GM21619 (cell line): ENCODE data around the gene ZNF264.
"Not testable (repeated sequence)": the region's sequence is repeated elsewhere in the genome, so short reads cannot be mapped to it uniquely, and the experiment has no call there.

Source experiments
- ATAC-seq: cut with Tn5 transposase; IDR thresholded peaks from one replicate; pipeline ENCODE4 v1.9.1; 2021; ENCODE audit not compliant: unreplicated experiment

The ZNF264 gene

DNA sequence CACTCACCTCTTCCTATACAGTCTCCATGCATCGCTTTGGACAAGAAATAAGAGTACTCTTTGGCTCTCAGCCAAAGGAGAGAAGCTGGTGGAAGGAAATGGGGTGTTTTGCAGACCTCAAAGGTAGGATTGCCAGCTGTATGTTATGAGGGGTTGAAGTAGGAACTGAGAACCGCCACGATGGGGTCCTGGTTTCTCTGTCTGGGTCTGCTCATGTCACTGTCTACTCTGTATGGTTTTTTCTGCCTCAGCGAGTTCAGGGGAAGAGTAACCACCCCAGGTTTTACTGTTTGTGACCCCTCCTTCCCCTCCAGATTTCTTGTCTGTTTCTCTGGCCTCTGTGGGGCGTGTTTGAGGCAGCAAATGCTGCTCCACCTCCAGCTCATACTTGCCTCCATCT lies 53.2 kb downstream of the ZNF264 start:
- no peak for ATAC-seq

DNA sequence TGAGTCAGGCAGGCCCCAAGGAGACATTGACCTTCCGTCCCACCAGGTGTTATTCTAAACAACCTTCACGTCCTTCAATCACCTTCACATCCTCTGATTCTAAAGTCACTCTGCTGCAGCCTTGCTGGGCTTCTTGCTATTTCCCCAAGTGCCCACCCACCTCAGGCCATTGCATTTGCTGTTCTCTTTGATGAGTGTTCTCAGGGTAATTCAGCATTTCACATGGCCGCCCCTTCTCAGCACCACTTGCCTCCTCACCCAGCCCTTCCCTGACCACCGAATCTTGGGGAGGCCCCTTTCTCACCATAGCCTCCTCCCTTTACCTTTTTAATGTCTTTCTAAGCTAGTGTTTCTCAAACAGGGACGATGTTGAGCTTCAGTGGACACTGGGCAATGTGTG lies 53.8 kb downstream of the ZNF264 start:
- no peak for ATAC-seq

DNA sequence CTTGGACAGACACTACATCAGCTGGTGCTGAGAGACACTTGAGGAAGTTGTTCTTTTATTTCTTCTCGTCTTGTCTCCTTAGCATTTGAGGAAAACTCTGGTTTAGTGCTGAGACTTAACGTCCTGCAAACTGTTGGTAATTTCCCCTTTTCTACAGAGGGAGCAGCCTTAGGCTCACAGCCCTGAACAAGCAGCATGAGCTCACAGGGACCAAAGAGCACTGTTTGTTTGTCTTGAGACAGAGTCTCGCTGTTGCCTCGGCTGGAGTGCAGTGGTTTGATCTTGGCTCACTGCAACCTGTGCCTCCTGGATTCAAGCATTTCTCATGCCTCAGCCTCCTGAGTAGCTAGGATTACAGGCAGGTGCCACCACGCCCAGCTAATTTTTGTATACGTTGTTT lies 54.7 kb downstream of the ZNF264 start:
- ATAC-seq: no peak

DNA sequence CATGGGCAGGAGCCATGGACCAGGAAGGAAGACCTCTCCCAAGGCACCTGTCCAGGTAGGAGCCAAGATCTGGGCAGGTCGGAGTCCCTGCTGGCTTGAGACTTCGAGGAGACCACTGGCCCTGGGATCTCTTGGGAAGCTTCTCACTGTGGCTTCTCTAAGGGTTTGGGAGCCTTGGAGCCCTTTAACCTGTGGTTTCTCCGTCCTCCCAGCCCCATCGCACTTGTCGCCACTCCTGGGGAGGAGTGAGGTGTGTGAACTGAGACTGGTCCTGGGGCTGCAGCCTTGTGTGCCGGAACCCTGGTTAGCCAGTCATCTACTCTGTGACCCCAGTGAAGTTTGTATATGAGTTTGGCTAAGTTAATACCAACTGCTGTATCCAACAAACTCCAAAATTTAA lies 57.3 kb downstream of the ZNF264 start:
- no peak for ATAC-seq

DNA sequence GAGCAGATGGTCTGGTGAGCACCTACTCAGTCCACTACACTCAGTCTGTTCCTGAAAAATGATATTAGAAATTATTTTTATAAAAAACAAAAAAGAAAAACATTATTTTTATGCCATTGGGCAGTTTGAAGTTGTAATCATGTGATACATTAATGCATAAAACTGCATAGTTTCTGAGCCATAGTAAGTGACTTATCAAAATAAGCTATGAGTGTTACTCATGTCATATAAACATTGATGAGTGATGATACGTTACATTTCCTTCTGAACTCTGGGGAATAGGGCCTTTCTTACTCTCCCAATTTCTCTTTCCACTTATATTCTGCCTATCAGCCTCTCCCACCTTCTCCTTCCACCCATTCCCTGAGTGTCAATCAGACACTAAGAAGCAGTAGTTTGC lies 58.0 kb downstream of the ZNF264 start:
- no peak for ATAC-seq

DNA sequence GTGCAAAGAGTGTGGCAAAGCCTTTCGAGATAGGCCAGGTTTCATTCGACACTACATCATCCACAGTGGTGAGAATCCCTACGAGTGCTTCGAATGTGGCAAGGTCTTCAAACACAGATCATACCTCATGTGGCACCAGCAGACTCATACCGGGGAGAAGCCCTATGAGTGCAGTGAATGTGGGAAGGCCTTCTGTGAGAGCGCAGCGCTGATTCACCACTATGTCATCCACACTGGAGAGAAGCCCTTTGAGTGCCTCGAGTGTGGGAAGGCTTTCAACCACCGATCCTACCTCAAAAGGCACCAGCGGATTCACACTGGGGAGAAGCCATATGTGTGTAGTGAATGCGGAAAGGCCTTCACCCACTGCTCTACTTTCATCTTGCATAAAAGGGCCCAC lies 62.5 kb downstream of the ZNF264 start:
- ATAC-seq: not testable (repeated sequence)

DNA sequence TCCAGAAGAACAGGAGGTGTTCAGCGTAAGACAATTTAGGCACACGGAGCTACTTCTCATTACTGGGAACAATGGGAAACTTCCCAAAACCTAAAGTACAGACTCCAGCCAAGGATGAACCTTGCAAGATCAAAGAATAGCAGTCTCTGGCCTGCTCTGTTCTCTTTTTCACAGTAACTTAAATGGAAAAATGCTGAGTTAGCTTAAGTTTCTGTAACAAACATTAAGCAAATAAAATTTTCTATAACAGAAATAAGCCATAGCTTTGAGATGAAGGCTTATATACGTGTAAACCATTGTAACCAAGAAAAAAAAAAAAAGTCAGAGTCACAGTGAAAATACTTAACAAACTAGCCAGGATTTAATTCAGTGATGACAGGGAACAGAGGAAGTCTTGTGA lies 70.7 kb downstream of the ZNF264 start:
- ATAC-seq: no peak

DNA sequence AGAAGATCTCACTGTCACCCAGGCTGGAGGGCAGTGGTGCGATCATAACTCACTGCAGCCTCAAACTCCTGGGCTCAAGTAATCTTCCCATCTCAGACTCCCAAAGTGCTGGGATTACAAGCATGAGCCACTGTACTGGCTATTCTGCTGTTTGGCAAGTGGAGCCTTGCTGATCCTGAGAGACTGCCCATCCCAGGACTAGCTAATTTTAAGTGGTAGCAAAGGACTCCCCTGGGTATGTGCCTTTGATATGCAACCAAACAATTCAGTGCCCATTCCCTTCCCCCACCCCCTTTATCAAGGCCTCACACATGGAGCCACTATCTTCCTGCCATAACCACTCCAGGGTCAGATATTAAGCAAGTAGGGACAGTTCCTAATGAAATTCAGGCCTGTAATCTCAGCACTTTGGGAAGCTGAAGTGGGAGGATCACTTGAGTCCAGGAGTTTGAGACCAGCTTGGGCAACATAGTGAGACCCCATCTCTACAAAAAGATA lies 72.0 kb downstream of the ZNF264 start:
- no peak for ATAC-seq

DNA sequence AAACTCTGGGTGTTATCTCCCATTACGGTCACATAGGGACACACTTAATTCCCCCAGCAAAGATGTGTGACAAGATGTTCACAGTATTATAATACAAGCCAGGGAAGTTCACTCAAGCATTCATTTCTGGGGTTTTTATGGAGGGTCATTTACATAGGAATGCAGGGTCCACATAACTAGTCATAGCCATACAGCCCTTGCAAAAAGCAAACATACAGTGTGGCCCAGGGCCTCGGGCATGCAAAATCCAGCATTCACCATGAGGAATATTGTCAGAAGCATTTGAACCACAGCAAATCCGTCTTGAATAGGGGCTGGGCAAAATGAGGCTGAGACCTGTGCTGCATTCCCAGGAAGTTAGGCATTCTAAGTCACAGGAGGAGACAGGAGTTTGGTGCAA lies 76.0 kb downstream of the ZNF264 start:
- no peak for ATAC-seq

DNA sequence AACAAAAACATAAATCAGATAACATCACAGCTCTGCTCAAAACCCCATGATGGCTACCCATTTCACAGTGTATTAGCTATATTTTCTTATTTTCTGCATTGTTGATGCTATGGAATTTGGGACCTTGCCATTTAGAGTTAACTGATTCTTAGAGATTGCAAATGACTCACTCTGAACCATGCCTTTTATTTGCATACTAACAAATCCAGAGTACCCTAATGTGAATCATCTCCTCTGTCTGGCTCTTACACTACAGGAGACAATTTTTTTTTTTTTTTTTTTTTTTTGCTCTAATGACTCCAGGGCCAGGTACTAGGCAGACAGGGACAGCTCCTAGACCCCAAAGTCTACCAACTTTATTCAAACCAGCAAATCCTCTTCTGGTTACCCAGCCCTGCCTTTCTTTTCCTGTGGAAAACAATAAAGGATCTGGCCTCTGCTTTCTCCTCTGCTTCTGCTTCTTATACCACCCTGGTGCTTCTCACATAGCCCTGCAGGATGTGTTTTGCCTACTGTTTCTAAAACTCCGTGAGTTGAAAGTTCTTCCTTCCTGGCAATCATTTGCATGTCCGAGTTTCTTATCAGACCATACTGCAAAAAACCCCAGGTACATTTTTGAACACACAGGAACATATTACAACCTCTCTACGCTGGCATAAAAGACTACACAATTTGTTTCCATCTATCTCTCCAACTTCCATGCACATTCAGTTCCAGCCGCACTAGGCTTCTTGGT lies 78.4 kb downstream of the ZNF264 start:
- no peak for ATAC-seq

DNA sequence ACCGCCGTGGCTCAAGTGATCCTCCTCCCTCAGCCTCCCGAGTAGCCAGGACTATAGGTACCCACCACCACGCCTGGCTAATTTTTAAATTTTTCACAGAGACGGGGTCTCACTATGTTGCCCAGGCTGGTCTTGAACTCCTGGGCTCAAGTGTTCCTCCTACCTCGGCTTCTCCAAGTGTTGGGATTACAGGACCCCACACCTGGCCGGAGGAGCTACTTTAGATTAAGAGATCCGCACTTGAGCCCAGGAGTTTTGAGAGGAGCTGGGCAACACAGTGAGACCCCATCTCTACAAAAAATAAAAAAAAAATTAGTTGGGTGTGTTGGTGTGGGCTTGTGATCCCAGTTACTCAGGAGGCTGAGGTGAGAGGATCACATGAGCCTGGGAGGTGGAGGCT lies 80.0 kb downstream of the ZNF264 start:
- no peak for ATAC-seq
